Mucosa of descending colon (tissue), 3 donors: ENCODE data around the gene MYBL2. TPM values are rescaled to one million over a fixed set of nuclear protein-coding genes. Genes with fewer than 3 reads are reported as not detected.
"Not testable (repeated sequence)": the region's sequence is repeated elsewhere in the genome, so short reads cannot be mapped to it uniquely, and the experiment has no call there.

ENCODE experiments used
- ATAC-seq: fragments of 200-7000 bp; cut with Tn5 transposase; one replicate; pipeline ENCODE4 v1.9.1; 2020; ENCODE audit warnings: mild to moderate bottlenecking, moderate library complexity
- DNase-seq, 3 donors: peaks; one replicate each; pipeline ENCODE4 v3.0.0-alpha.2; 2020
- H3K36me3 ChIP-seq: fragments of 200-600 bp; one replicate; pipeline ENCODE4 v1.8.0; 2021; ENCODE audit warnings: low read depth, mild to moderate bottlenecking
- H3K4me1 ChIP-seq: fragments of 200-600 bp; one replicate; pipeline ENCODE4 v1.8.0; 2021; ENCODE audit warnings: low read depth, mild to moderate bottlenecking
- H3K4me3 ChIP-seq: fragments of 200-600 bp; one replicate; pipeline ENCODE4 v1.8.0; 2021; ENCODE audit warnings: mild to moderate bottlenecking
- H3K9me3 ChIP-seq: fragments of 200-600 bp; one replicate; pipeline ENCODE4 v1.8.0; 2021; ENCODE audit warnings: mild to moderate bottlenecking
- CTCF ChIP-seq: fragments of 200-600 bp; IDR thresholded peaks from one replicate; pipeline ENCODE4 v1.8.0; 2022; ENCODE audit warnings: antibody characterized with exemption, mild to moderate bottlenecking
- intact Hi-C, 2 donors: fragments of 100-400 bp; cut with DNase I in 1 of 2; cut with micrococcal nuclease in 1 of 2; formaldehyde crosslinking; loops; one replicate each; pipeline versions ENCODE4 v1.11.0 to v1.11.1; 2022; cut with DNase I, micrococcal nuclease
- total RNA-seq, 3 donors: library from RNA; stranded (reverse); fragmentation: NEBNext Ultra II Directional in 2 of 3; extraction: Animal tissue kit (Norgen Biotek cat#: 25700) in 2 of 3; gene quantifications; one replicate each; pipeline versions ENCODE4 v1.2.1 to v1.2.4, GENCODE V29; 2021 to 2023
- donor health status: DM: no; HTN: no; CAD: no; lungs with moderate emphysema.
- donor health status: DM: no; HTN: no; CAD: no.
- donor health status: DM: no; HTN: yes; CAD: no.

MYBL2 gene
- total RNA-seq, 3 donors from 2014 or later, result 1.9 to 19.5 (median 5.1) TPM

GRCh38 chr20:43755390-43755789 lies 88.5 kb downstream of the MYBL2 start:
- no peak overlapping the region for H3K4me3 ChIP-seq
- H3K36me3 ChIP-seq, result no peaks in the 10 kb centered on the region
- intact Hi-C loops, result no loop called here
- H3K9me3 ChIP-seq, result no peaks in the 10 kb centered on the region
- no peak for TF ChIP-seq CTCF
- ATAC-seq (no peak), DNase-seq (no peak)
- H3K4me1 ChIP-seq, result no peaks in the 10 kb centered on the region

- H3K36me3 ChIP-seq, result no peaks in the 10 kb centered on the region
- H3K4me1 ChIP-seq, result no peaks in the 10 kb centered on the region
- no peak for ATAC-seq
- H3K9me3 ChIP-seq, result no peaks in the 10 kb centered on the region
- DNase-seq, result no peak
- TF ChIP-seq CTCF, result no peak
- no peak overlapping the region for H3K4me3 ChIP-seq
- intact Hi-C loops, result no loop called here
Measured at GRCh38 chr20:43755851-43756250, 88.9 kb downstream of the MYBL2 start.

- DNase-seq, H3K9me3 ChIP-seq, H3K4me1 ChIP-seq, H3K36me3 ChIP-seq, intact Hi-C loops, ATAC-seq, H3K4me3 ChIP-seq: not testable (repeated sequence)
Measured at GRCh38 chr20:43757888-43758287, 91.0 kb downstream of the MYBL2 start.

GRCh38 chr20:43761386-43762340 lies 94.7 kb downstream of the MYBL2 start:
- ATAC-seq (peak; percentile 30), DNase-seq (no peak)
- no peak for TF ChIP-seq CTCF
- Histone ChIP-seq H3K36me3 (no peaks in the 10 kb centered on the region), H3K4me1 (no peaks in the 10 kb centered on the region), H3K4me3 (no peak overlapping the region), H3K9me3 (no peaks in the 10 kb centered on the region)
- intact Hi-C loops, result no loop called here

GRCh38 chr20:43762911-43763310 lies 96.0 kb downstream of the MYBL2 start:
- H3K36me3 ChIP-seq, result no peaks in the 10 kb centered on the region
- ATAC-seq (no peak), DNase-seq (no peak)
- H3K4me1 ChIP-seq, result no peaks in the 10 kb centered on the region
- no peak for TF ChIP-seq CTCF
- H3K4me3 ChIP-seq, result no peak overlapping the region
- intact Hi-C loops, result no loop called here
- H3K9me3 ChIP-seq, result no peaks in the 10 kb centered on the region

- intact Hi-C loops, result no loop called here
- DNase-seq, result no peak
- no peak for TF ChIP-seq CTCF
Measured at GRCh38 chr20:43765916-43766315, 99.0 kb downstream of the MYBL2 start.

More at GRCh38 chr20:43765916-43766315, 99.0 kb downstream of the MYBL2 start:
- no peak for ATAC-seq
- H3K36me3 ChIP-seq, result no peaks in the 10 kb centered on the region
- H3K4me1 ChIP-seq, result no peaks in the 10 kb centered on the region
- no peak overlapping the region for H3K4me3 ChIP-seq
- no peaks in the 10 kb centered on the region for H3K9me3 ChIP-seq
